Skeletal muscle satellite cell (primary cell): Measurements from ENCODE around the gene CES5A.
"Not testable (repeated sequence)": the region's sequence is repeated elsewhere in the genome, so short reads cannot be mapped to it uniquely, and the experiment has no call there.

Experiments
- H3K27me3 ChIP-seq: 2 replicates; pipeline ENCODE4 v1.7.0; 2013; ENCODE audit warnings: low read length; ENCODE audit not compliant: control insufficient read depth, insufficient read depth
- H3K36me3 ChIP-seq: 2 replicates; pipeline ENCODE4 v1.7.0; 2013; ENCODE audit warnings: mild to moderate bottlenecking, control low read depth, low read length; ENCODE audit not compliant: insufficient read depth
- H3K4me1 ChIP-seq: 2 replicates; pipeline ENCODE4 v1.7.0; 2013; ENCODE audit warnings: low read length; ENCODE audit not compliant: control insufficient read depth, insufficient read depth
- H3K4me2 ChIP-seq: 2 replicates; pipeline ENCODE4 v1.7.0; 2013; ENCODE audit warnings: mild to moderate bottlenecking, low read length
- H3K4me3 ChIP-seq: 2 replicates; pipeline ENCODE4 v1.7.0; 2013; ENCODE audit warnings: low read length
- H3K9ac ChIP-seq: 2 replicates; pipeline ENCODE4 v1.7.0; 2013; ENCODE audit warnings: mild to moderate bottlenecking, low read depth, low read length, moderate library complexity
- H3K9me3 ChIP-seq: replicated peaks from 2 replicates; pipeline ENCODE4 v1.7.0; 2013; ENCODE audit warnings: mild to moderate bottlenecking, control low read depth, low read length

The CES5A gene

GRCh38 chr16:55810451-55810961 lies 64.7 kb downstream of the CES5A start:
- Histone ChIP-seq H3K9ac (no peak overlapping the region), H3K9me3 (no peaks in the 10 kb centered on the region), H3K36me3 (no peaks in the 10 kb centered on the region), H3K4me2 (no peak overlapping the region), H3K4me1 (no peaks in the 10 kb centered on the region), H3K4me3 (no peak overlapping the region), H3K27me3 (no peaks in the 10 kb centered on the region)

GRCh38 chr16:55809851-55810250 lies 65.3 kb downstream of the CES5A start:
- Histone ChIP-seq H3K27me3 (no peaks in the 10 kb centered on the region), H3K4me2 (no peak overlapping the region), H3K4me1 (no peaks in the 10 kb centered on the region), H3K9ac (no peak overlapping the region), H3K9me3 (no peaks in the 10 kb centered on the region), H3K36me3 (no peaks in the 10 kb centered on the region), H3K4me3 (no peak overlapping the region)

GRCh38 chr16:55809386-55809785 lies 65.8 kb downstream of the CES5A start:
- Histone ChIP-seq H3K9me3 (no peaks in the 10 kb centered on the region), H3K9ac (no peak overlapping the region), H3K4me3 (no peak overlapping the region), H3K27me3 (no peaks in the 10 kb centered on the region), H3K36me3 (no peaks in the 10 kb centered on the region), H3K4me2 (no peak overlapping the region), H3K4me1 (no peaks in the 10 kb centered on the region)

- H3K27me3 ChIP-seq, H3K4me3 ChIP-seq, H3K9me3 ChIP-seq, H3K4me2 ChIP-seq, H3K4me1 ChIP-seq, H3K9ac ChIP-seq, H3K36me3 ChIP-seq: not testable (repeated sequence)
These were observed 66.9 kb downstream of the CES5A start for GRCh38 chr16:55808286-55808685.

GRCh38 chr16:55805104-55805503 lies 70.1 kb downstream of the CES5A start:
- H3K4me3 ChIP-seq, H3K27me3 ChIP-seq, H3K4me1 ChIP-seq, H3K9me3 ChIP-seq, H3K36me3 ChIP-seq, H3K4me2 ChIP-seq, H3K9ac ChIP-seq: not testable (repeated sequence)

GRCh38 chr16:55803681-55804080 lies 71.5 kb downstream of the CES5A start:
- H3K27me3 ChIP-seq, H3K4me1 ChIP-seq, H3K4me2 ChIP-seq: not testable (repeated sequence)

More at GRCh38 chr16:55803681-55804080, 71.5 kb downstream of the CES5A start:
- H3K9me3 ChIP-seq, H3K9ac ChIP-seq, H3K4me3 ChIP-seq, H3K36me3 ChIP-seq: not testable (repeated sequence)
